Hematopoietic multipotent progenitor cell treated with erythropoietin and hydrocortisone succinate and interleukin-3 and kit ligand, for 4 days (in vitro differentiated cells): ENCODE results near the gene WARS2.
"Not testable (repeated sequence)": the region's sequence is repeated elsewhere in the genome, so short reads cannot be mapped to it uniquely, and the experiment has no call there.

Experiments
- DNase-seq: peaks from one replicate; pipeline ENCODE4 v3.0.0-alpha.2; 2015

WARS2 gene

GRCh38 chr1:119140177-119141019, at the start of gene WARS2:
Gene WARS2, minus strand, starts transcription at chr1:119140653. Its CDS starts 9 bp downstream, at chr1:119140644.
- peak; percentile 98 for DNase-seq

GRCh38 chr1:119188926-119189325, 48.5 kb upstream of the WARS2 start:
- DNase-seq = no peak

- no peak for DNase-seq
These were observed 47.0 kb upstream of the WARS2 start for GRCh38 chr1:119187416-119187815.

DNA sequence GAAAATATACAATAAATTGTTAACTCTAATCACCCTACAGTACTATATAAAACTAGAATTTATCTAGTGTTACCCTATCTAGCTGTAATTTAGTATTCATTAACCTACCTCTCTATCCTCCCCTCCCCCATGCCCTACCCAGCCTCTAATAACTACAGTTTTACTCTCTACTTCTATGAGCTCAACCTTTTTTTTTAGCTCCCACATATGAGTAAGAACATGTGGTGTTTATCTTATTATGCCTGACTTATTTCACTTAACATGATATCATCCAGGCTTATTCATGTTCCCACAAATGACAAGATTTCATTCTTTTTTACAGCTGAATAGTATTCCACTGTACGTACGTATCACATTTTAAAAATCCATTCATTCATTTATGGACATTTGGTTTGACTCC, 46.0 kb upstream of the WARS2 start:
- DNase-seq = no peak

DNA sequence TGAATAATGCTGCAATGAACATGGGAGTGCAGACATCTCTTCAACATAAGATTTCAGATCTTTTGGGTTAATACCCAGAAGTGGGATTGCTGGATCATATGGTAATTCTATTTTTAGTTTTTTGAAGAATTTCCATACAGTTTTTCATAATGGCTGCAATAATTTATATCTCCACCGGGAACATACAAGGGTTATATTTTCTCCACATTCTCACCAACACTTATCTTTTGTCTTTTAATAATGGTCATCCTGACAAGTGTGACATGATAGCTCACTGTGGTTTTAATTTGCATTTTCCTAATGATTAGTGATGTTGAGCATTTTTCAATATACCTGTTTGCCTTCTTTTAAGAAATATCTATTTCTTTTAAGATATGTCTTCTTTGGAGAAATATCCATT, 44.5 kb upstream of the WARS2 start:
- peak; percentile 12 for DNase-seq

DNA sequence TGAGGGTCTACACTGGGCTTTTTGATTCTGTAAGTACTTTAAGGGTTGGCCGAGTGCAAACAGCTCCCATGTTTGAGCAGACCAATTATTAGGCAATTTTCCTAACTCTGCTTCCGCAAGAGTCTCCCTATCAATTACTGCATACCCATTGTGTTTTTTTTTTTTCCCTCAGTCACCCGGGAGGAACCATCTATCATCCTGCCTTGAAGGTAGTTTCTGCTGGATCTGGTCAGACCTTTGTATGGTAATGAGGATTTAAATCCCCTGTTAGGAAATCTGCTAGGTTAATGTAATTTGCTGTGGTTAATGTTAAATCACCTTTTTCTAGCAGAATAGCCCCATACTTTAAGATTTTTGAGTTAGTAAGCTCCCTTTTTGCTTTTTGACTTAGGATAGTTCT, 40.8 kb upstream of the WARS2 start:
- DNase-seq = no peak

DNA sequence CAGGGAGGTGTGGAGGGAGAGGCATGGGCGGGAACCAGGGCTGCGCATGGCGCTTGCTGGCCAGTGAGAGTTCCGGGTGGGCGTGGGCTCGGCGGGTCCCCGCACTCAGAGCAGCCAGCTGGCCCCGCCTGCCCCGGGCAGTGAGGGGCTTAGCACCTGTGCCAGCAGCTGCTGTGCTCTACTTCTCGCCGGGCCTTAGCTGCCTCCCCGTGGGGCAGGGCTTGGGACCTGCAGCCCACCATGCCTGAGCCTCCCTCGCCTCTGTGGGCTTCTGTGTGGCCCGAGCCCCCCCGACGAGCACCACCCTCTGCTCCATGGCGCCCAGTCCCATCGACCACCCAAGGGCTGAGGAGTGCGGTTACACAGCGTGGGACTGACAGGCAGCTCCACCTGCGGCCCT, 38.6 kb upstream of the WARS2 start:
- DNase-seq = no peak

GRCh38 chr1:119172927-119173326, 32.5 kb upstream of the WARS2 start:
- not testable (repeated sequence) for DNase-seq

DNA sequence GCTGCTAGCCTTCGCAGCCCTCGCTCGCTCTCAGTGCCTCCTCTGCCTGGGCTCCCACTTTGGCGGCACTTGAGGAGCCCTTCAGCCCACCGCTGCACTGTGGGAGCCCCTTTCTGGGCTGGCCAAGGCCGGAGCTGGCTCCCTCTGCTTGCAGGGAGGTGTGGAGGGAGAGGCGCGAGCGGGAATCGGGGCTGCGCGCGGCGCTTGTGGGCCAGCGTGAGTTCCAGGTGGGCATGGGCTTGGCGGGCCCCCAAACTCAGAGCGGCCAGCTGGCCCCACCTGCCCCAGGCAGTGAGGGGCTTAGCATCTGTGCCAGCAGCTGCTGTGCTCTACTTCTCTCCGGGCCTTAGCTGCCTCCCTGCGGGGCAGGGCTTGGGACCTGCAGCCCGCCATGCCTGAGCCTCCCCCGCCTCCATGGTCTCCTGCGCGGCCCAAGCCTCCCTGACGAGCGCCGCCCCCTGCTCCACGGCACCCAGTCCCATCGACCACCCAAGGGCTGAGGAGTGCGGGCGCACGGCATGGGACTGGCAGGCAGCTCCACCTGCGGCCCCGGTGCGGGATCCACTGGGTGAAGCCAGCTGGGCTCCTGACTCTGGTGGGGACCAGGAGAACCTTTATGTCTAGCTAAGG, 31.0 kb upstream of the WARS2 start:
- not testable (repeated sequence) for DNase-seq

GRCh38 chr1:119163396-119163795, 22.9 kb upstream of the WARS2 start:
- DNase-seq = no peak

GRCh38 chr1:119160866-119161265, 20.4 kb upstream of the WARS2 start:
- DNase-seq = no peak

DNA sequence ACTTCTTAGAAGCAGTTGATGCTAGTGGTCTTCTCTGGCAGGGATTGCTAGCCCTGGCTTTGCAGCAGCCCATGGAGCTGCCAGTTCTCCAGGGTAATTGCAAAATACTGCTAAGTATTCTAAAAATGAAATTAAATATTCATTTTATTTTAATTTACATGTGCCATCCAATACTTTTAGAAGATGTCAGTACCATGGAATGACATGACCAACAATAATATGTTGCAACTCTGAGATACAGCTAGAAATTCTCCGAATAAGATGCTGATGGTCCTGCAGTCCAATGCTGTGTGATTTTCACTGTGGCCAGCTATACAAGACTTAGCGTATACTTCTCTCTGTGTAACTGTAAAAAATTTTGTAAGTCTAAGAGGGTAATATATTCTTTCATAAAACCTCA, 20.0 kb upstream of the WARS2 start:
- DNase-seq = no peak

- DNase-seq = no peak
These were observed 19.5 kb upstream of the WARS2 start for GRCh38 chr1:119159966-119160365.

GRCh38 chr1:119159111-119159510, 18.7 kb upstream of the WARS2 start:
- no peak for DNase-seq

- DNase-seq = not testable (repeated sequence)
These were observed 16.3 kb upstream of the WARS2 start for GRCh38 chr1:119156761-119157160.

- not testable (repeated sequence) for DNase-seq
These were observed 14.6 kb upstream of the WARS2 start for GRCh38 chr1:119155069-119155468.

DNA sequence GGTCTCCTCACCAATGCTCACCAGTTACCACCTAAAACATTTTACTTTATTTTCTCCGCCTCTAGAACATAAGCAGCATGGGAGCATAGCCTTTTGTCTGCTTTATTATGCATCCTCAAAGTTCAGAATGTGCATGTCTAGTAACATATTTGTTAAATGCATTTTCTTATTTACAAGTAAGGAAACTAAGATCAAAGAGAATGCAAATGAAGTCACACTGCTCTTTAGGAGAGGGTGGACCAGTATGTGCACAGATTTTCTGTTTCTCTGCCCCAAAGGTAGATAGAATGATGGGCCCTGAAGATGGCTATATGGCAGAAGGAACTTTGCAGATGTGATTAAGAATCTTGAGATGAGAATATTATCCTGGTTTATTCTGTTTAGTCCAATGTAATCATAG, 9.7 kb upstream of the WARS2 start:
- no peak for DNase-seq

DNA sequence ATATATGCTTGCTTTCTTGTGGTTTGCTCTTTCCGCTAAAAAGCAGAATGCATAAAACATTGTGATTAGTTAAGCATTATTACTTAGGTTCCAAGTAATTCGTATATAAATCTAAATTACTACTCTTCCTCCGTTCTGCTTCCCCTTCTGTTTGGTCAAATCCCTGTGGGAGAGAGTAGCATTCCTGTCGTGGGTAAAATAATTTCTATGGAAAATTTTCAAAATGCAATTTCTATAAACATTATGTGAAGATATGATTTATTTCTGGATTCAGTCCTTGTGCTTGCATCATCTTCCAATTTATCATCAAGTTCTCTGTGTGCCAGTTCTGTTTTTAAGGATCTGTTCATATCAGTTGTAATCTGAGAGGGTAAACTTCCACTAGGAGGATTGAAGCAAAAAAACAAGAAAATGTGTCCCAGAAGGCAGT, 7.2 kb upstream of the WARS2 start:
- DNase-seq = no peak

DNA sequence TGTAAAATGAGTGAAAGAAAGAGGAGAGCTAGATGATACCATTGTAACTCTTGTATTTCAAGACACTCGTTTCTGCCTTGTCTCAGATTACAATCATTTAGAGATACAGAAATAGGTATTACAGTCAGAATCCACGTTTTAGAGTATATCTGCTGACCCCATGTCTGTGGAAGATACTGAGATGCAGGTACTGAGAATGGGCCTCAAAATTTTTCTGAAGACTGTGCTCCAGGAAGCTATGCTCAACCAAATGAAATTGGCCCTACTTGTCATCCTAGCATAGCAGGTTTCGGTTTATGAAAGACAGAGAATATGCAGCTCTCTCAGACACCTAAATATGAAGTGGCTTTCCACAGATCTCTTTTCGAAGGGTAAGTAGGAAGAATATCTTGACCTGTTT, 6.0 kb upstream of the WARS2 start:
- no peak for DNase-seq

DNA sequence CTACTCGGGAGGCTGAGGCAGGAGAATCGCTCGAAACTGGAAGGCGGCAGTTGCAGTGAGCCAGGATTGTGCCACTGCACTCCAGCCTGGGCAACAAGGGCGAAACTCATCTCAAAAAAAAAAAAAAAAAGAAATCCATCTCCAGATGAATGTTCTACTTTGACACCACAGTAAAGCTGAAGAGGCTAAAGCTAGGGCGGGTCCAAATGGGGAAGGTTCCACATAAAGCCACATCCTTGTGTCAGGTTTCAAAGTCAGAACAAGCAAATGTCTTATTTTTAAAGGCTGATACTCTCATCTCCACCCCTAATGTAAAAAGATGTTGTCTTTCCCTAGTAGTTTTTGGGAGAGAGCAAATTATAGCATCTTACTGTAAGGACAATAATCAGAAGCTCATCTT, 4.4 kb upstream of the WARS2 start:
- DNase-seq = no peak

- no peak for DNase-seq
These were observed 3.3 kb upstream of the WARS2 start for GRCh38 chr1:119143706-119144105.

GRCh38 chr1:119141660-119142059, 1.2 kb upstream of the WARS2 start:
- DNase-seq = no peak

DNA sequence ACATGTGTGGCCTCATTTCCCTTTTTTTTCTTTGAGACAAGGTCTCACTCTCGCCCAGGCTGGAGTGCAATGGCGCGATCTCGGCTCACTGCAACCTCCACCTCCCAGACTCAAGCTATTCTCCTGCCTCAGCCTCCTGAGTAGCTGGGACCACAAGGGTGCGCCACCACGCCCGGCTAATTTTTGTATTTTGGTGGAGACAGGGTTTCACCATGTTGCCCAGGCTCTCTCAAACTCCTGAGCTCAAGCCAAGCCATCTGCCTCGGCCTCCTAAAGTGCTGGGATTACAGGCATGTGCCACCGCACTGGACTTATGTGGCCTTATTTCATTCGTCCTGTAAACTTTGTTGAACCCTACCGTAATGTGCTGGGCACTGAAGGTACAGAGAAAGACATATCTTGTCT, 569 bp upstream of the WARS2 start:
- DNase-seq = peak; percentile 66

GRCh38 chr1:119139857-119140176, 636 bp downstream of the WARS2 start:
- no peak for DNase-seq

DNA sequence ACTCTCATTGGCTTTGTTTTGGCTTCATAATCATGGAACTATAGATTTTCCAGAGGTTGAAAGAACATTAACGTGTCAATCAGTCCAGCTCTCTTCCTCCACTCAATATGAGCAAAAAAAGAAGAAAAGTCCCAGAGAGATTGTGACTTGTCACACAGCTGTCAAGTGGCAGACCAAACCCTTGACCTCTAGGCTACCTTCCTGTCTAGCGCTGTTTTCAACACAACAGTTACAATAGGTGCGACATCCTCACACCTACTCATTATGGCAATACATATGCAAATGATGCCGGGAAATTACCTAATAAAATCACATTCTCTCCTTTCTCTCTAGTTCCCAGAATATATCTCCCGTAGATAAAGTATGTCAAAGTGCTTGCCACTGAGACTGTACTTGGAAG, 1.1 kb downstream of the WARS2 start:
- DNase-seq = peak; percentile 3
